Fibroblast of skin of abdomen (primary cell): Measurements from ENCODE around the gene ZCWPW2.

ENCODE experiments used
- DNase-seq: peaks from one replicate; pipeline ENCODE4 v3.0.0-alpha.2; 2013

The ZCWPW2 gene

DNA sequence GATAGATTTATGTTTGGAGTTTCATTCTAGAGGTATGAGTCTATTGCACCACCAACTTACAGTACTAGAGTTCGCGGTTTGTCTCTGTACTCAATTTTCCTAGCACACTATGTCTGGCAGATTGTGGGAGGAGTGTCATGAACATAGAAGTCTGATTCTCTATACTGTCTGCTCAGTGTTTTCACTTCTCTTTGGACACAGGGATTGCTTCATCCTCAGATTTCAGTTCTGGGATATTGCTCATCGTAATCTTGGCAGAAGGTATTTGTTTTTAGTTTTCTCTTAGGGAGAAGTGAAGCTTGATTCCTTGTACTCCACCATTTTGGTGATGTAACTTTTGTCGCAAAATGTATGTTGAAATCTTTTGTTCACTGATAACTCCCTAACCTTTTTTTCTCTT is 27.9 kb downstream of the ZCWPW2 start:
- DNase-seq: peak; percentile 76

DNA sequence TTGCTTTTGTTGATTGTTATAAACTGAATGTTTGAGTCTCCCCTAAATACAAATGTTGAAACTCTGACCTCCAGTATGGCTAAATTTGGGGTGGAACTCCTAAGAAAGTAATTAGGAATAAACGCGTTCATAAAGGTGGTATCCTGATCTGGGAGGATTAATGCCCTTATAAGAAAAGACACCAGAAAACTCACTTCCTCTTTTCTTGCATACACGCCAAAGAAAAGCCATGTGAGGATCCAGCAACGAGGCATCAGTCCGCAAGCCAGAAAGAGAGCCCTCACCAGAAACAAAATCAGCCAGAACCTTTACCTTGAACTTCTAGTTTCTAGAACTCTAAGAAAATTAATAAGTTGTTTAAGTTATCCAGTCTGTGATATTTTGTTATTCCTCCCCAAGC is 37.5 kb downstream of the ZCWPW2 start:
- DNase-seq: no peak

DNA sequence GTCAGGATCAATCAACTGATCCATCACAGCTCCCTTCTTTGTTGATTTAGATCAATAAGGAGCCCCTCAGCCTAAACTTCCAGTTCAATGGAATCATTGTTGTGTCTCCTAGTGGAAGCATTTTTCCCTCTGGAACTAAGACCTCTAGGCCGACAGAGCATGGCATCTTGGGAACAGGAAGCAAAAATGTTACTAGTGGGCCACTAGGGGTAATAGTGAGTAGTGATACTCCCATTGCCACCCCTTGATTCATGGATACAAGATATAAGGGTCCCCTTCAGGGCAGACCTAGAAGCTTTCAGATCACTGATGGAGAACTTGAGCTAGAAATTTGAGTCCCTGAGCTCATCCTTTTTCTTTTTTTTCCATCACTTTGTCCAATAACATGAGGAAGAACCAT is 40.5 kb downstream of the ZCWPW2 start:
- DNase-seq: no peak

DNA sequence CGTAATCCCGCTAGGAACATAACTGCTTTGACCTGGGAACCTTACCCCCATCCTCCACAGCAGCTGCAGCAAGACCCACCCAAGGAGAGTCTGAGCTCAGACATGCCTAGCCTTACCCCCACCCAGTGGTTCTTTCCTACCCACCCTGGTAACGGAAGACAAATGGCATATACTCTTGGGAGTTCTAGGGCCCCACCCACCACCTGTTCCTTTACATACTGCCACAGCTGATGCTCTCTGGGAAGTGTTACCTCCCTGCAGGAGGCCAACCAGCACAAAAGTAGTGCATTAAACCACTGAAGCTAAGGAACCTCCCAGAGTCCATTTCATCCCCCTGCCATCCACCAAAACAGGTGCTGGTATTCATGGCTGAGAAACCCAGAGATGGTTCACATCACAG is 50.7 kb downstream of the ZCWPW2 start:
- no peak for DNase-seq

DNA sequence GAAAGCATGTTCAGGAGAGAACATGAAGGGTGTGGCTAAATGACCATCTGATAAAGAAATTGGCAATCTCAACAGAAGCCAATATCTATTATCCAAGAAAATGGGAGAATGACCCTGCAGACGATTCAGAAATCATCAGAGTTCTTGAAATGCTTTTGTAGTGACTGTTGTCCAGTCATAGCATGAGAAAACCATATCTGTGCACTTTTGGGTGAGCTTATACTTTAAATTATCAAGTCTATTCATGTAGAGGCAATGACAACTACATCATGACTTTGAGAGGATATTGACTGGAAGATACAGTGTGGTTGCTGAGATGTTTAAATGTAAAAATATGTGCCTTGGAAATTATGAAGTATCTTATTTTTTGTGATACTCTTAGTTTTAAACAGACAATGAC is 57.7 kb downstream of the ZCWPW2 start:
- DNase-seq: no peak

DNA sequence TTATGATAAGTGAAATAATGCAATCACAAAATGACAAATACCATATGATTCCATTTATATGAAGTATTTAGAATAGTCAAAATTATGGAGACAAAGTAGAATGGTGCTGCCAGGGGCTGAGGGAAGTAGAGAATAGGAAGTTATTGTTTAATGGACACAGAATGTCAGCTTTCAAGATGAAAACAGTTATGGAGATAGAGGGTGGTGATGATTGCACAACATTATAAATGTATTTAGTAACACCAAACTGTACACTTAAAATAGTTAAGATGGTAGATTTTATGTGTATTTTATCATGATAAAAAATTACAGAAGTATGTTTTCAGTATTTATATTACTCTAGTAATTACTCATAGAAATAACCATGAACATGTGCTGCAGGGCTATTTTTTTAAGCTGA is 100.9 kb downstream of the ZCWPW2 start:
- no peak for DNase-seq

DNA sequence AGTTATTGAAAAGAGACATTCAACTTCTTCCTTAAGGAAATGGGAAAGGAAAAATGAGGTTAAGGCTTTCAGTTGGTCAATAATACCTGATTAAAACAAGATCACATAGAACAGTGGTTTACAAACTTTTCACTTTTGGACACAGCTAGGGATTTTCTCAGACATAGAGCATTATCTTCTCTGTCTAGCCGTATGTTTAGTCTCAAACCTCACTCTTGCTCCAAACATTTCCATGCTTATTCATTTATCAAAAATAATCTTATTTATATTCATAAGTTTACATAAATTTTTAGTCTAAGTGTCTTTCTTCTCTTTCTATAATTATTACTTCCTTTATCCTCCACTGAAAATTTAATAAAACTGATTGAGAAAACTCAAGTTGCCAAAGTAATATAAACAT is 114.3 kb downstream of the ZCWPW2 start:
- DNase-seq: no peak

DNA sequence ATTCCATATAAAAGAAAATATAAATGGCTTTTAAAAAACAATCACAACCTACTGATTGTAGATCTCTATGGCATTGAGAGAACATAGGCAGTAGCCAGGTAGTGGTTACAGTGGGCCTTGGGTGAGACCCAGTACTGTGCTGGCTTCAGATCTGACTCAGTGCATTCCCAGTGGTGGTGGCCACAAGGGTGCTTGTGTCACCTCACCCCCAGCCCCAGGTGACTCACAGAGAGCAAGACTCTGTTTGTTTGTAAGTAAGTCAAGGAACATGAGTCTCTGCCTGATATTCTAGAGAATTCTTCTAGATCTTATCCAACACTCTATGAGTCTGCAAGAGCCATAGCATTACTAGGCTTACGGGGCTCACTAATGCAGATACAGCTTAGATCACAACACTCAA is 118.9 kb downstream of the ZCWPW2 start:
- no peak for DNase-seq

DNA sequence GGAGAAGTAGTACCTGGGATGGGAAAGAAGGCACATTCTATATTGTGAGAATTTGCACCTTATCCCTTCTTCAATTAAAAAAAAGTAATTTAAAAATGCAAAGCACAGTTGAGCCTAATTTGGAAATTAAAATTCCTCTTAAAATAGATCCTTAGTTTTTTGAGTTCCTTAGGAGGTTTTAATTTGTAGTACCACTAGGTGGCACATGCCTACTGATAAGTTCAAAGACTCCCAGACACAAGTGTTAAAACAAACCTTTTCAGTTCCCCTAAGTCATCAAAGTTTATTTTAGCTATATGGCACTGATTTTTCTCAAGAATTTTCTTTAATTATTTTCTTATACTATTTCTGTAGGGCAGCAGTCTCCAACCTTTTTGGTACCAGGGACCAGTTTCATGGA is 127.7 kb downstream of the ZCWPW2 start:
- peak; percentile 27 for DNase-seq

DNA sequence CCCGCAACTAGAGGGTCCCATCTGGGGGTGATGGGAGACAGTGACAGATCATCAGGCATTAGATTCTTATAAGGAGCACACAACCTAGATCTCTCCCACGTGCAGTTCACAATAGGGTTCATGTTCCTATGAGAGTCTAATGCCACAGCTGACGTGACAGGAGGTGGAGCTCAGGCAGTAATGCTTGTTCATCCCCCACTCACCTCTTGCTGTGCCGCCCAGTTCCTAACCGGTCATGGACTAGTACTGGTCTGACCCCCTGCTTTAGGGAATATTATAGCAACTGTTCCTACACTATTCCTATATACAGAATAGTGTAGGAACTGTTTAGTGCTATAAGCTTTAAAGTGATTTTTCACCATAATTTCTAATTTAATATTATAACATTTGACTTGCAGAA is 128.2 kb downstream of the ZCWPW2 start:
- no peak for DNase-seq

DNA sequence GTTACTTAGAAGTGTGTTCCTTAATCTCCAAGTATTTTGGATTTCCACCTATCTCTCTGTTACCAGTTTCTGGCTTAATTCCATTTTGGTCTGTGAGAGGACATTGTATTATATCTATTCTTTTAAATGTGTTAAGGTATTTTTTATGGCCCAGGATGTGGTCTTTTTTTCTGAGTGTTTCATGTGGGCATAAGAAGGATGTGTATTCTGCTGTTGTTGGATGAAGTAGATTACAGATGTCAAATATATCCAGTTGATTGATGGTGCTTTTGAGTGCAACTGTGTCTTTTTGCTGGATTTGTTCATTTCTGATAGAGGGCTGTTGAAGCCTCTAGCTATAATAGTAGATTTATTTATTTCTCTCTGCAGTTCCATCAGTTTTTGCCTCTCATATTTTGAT is 136.6 kb downstream of the ZCWPW2 start:
- DNase-seq: no peak

DNA sequence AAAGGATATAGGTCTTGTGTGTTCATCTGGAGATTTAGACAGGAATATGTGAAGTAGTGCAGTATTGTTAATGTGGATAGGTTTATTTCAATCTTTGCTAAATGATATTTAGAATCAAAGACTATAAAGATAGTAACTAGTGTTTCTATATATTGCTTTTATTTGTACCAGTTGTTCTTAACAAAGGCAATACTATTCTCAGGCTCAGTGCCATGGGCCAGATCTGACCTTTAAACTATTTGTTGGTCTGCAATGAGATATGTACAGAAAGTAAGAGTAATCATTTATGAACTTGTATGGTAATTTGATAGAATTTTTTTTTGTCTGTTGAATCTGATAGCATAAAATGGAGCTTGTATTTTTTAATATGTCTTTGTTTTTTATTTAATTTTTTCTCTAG is 146.8 kb downstream of the ZCWPW2 start:
- DNase-seq: no peak

DNA sequence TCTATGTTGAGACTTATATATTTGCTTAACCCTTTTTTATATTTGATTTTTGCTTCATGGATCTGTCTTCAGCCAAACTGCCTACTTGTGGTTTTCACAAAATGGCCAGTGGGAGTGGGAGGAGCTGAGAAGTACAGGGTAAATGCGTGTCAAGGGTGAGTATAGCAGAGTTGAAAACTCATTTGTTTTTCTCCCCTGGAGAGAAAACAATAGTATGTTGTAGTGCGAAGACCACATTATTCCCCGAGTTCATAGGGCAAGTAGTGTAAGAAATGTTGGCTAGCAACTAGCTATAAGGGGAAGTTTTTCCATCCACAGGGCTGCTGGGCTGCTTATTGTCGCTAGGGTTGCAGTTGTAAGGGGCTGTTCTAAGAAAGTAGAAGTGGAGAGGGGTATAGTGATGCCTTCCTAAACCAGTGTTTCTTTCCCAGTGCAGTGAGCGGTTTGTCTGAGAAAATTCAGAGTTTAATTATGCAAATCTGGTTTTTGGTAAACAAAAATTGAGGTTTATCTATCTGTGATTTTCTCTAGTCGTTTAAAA is 153.9 kb downstream of the ZCWPW2 start:
- no peak for DNase-seq

DNA sequence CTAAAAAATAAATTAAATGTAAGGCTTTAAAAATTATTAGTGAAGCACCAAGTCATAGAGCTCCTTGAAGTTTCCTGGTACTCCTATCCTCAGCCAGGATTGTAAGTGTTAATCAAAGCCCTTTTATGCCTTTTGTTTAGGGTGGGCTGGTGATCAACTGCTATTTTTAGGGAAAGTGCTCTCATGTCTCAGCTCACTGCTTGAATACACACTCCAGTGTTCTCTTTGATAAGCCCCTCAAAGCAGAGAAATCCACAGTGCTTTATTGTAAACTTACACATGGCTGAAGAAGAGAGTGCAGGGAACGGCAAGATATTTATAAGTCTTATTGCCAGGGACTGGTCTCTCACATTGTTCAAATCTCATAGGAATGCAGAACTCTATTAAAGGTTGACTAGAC is 156.5 kb downstream of the ZCWPW2 start:
- DNase-seq: no peak

DNA sequence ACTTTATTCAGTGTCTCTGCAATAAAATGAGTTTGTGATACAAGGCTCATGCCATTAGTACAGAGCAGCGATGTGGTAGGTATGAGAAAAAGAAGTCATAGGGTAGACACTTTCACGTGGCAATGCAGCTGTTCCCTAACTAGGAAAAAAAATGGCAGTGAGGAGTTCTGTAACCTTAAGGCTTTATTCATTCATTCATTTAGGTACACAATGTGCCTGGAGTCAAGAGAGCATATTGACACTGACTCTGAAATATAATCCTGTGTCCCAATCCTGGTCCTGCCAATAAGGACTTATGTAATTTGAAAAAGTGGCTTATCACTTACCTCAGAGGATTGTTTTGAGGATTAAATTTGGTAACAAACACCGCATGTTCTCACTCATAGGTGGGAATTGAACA is 173.1 kb downstream of the ZCWPW2 start:
- DNase-seq: no peak

DNA sequence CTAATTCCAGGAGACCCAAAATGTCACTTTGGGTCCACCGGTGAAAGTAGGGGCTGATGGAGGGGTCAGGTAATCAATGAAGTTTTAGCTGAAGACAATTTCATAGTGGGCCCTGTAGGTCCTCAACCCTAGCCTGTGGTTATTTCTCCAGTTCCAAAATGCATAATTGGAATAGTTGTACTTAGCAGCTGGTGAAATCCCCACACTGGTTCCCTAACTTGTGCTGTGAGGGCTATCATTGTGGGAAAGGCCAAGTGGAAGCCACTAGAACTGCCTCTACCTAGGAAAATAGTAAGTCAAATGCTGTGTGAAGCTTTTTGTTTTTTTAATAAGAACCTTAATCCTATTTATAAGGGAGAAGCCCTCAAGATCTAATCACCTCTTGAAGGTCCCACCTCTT is 193.8 kb downstream of the ZCWPW2 start:
- no peak for DNase-seq

DNA sequence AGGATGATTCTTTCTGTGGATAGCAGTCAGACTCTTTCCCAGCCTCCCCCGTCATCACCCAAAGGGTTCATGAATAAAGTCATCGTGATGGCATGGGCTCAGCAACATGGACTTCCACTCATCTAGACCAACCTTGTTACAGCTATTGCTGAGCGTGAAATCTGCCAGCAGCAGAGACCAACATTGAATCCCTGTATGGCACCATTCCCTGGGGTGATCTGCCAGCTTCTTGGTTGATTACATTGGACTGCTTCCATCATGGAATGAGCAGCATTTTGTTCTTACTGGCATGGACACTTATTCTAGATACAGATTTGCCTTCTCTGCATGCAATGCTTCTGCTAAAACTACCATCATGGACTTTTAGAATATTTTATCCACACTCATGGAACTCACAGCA is 195.7 kb downstream of the ZCWPW2 start:
- no peak for DNase-seq

DNA sequence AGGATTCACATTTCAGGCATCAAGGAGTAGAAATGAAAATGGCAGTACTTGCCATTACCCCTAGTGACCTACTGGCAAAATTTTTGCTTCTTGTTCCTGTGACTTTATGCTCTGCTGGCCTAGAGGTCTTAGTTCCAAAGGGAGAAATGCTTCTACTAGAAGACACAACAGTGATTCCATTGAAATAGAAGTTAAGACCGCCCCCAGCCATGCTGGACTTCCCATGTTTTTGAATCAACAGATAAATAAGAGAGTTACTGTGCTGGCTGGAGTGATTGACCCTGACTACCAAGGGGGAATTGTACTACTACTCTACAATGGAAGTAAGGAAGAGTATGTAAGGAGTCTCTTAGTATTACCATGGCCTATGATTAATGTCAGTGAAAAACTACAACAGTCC is 196.3 kb downstream of the ZCWPW2 start:
- DNase-seq: no peak

DNA sequence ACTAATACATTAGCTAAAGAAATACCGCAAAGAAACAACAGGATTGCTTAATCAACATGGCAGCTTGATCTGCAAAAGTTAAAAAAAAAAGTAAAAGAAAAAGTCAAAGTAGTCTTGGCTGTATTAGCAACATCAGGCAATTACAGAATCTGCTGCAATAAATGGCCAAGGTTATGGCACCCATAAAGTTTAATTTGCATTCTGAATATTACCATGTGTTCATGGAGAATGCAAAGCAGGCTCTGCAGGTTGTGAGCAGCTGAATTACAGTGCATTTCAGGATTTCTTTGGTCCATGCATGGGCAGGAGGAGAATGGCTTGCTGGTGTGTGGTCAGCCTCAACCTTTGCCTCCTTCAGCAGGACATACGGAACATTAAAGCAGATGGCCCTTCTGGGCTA is 199.2 kb downstream of the ZCWPW2 start:
- DNase-seq: no peak

DNA sequence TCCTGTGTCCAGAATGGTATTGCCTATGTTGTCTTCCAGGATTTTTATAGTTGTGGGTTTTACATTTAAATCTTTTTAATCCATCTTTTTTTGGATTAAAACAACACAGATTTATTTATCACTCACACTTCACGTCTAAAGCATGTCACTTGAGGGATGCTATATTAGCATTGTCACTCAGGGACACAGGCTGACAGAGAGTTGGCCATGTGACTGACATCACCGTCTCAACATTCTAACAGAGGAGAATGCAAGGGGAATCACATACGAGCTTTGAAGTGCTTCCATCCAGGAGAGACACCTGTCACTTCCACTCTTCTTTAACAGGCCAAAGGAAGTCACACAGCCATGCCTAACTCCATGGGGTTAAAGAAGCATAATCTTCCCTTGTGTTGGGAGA is 204.7 kb downstream of the ZCWPW2 start:
- no peak for DNase-seq

DNA sequence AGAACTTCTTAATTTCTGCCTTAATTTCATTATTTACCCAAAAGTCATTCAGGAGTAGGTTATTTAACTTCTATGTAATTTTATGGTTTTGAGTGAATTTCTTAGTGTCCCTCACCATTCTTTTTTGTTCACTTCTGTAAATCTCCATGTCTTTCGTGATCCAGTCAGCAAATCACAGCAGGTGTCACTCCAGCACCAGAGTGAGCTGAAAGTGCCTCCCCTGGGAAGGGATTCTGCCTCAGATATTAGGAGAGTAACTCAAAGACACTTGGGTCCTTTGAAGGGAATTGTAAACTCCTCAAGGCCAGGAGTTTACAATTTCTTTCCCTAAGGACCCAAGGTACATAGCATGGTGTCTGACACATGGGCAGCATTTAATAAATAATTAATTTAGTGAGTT is 207.7 kb downstream of the ZCWPW2 start:
- no peak for DNase-seq

DNA sequence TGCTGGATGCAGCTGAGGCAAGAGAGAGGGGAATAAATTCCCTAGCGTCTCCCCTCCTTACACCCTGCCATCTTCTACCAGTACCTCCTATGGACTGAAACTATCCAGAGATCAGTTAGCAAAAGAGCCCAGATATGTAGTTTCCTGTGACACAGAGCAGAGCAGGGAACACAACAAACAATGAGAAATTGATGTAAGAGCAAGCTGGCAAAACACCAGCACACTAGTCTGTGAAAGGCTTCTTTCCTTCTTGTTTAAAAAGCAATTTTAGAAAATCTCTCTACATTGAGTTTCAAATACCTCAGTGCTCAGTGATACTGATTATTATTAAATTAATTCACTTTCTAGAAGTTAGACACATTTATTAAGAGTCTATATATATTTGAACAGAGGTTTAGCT is 215.7 kb downstream of the ZCWPW2 start:
- no peak for DNase-seq

DNA sequence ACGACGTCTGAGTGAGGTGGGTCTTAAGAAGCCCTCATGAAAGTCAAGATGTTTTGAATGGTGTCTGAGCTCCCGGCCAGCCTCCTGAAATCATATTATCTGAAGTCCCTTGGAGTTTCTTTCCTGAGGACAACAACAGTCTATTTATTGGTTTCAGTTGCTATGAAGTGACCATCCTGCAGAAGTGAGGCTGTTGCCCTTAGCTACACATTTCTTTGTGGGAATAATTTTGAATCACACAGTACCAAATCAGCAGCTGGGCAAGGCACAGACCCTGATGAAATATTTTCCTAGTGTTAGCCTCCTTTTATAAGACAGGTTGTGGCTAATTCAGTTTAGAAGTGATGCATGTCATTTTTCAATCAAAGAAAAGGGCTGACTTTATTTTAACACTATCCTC is 220.8 kb downstream of the ZCWPW2 start:
- DNase-seq: no peak

DNA sequence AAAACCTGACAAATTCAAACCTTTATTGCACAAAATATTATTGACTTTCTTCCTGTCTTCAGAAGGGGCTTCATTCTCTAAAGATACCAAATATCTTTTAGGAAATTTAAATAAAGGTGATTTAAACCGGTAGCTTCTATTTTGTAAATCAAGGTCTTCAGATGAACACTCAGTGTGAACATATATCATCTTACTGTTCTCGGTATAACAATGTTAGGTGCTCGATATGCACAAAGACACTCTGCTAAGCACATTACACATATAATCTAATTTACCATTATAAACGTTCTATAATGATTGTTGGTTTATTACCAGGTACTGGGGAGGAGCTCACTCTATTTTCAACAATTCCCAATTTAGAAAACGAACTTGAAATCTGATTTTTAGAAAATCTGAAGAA is 225.5 kb downstream of the ZCWPW2 start:
- no peak for DNase-seq

DNA sequence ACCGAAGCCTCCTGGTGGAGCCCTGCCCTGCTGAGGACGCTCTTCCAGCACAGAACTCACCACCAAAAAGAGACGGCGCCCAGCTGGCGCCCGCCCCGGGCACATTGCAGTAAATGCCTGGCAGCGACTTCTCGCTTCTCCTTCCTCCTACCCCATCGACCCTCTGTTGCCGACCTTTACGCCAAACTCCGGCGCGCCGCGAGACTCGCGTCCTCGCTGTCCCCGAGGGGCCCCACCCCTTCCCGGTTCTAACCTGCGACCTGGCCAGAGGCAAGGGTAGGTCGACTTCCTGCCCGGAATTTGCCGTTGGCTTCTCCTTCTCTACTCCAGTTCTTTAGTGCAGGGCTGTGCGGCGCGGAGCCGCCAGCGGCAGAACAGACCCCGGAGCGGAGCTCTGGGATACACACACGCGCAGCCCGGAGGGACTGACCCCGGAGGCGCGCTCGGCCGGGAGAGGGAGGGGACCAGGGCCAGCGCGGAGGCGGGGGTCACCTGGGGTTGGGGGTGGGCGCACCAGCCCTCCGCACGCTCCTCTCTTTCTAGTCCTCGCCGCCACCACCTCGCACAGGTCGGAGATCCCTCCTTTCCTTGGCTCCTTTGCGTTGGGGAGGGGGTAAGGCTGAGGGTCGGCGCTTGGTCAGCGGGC is 226.7 kb downstream of the ZCWPW2 start:
- DNase-seq: no peak
